ENCODE data around the gene INSRR.

INSRR gene

GRCh38 chr1:156894711-156895454 is 36.0 kb upstream of the INSRR start:
- DNase-seq = no peak

- DNase-seq = no peak
Observed at GRCh38 chr1:156894001-156894400, 35.1 kb upstream of the INSRR start.

GRCh38 chr1:156893048-156893953 is 34.4 kb upstream of the INSRR start, which contains the start of gene PEAR1:
Gene PEAR1, plus strand, starts transcription at chr1:156893718. Its CDS starts 10,209 bp downstream, at chr1:156903927.
- no peak for DNase-seq

- DNase-seq = peak in 51 of 56 donors; percentile 4 to 88 (median 46)
Observed at GRCh38 chr1:156892190-156893047, 33.5 kb upstream of the INSRR start.

GRCh38 chr1:156889802-156890580 is 31.1 kb upstream of the INSRR start:
- DNase-seq = peak in 52 of 56 donors; percentile 10 to 83 (median 57)

GRCh38 chr1:156887734-156888133 is 28.8 kb upstream of the INSRR start:
- no peak for DNase-seq

GRCh38 chr1:156887317-156887716 is 28.4 kb upstream of the INSRR start:
- no peak for DNase-seq

- no peak for DNase-seq
Observed at GRCh38 chr1:156886583-156887281, 27.8 kb upstream of the INSRR start.

- DNase-seq = no peak
Observed at GRCh38 chr1:156885880-156886355, 27.0 kb upstream of the INSRR start.

- DNase-seq = no peak
Observed at GRCh38 chr1:156885314-156885713, 26.4 kb upstream of the INSRR start.

GRCh38 chr1:156884560-156885184 is 25.8 kb upstream of the INSRR start:
- no peak for DNase-seq

GRCh38 chr1:156883919-156884318 is 25.0 kb upstream of the INSRR start:
- no peak for DNase-seq

GRCh38 chr1:156882543-156882942 is 23.6 kb upstream of the INSRR start:
- no peak for DNase-seq

GRCh38 chr1:156881663-156882062 is 22.7 kb upstream of the INSRR start:
- no peak for DNase-seq

- DNase-seq = no peak
Observed at GRCh38 chr1:156881101-156881500, 22.2 kb upstream of the INSRR start.

GRCh38 chr1:156880473-156880872 is 21.6 kb upstream of the INSRR start:
- no peak for DNase-seq

GRCh38 chr1:156879876-156880275 is 21.0 kb upstream of the INSRR start:
- DNase-seq = no peak

- DNase-seq = no peak
Observed at GRCh38 chr1:156877433-156878170, 18.7 kb upstream of the INSRR start.

- no peak for DNase-seq
Observed at GRCh38 chr1:156876281-156876680, 17.4 kb upstream of the INSRR start.

Data from nucleus accumbens (tissue), 56 donors.